Effector memory CD4-positive, alpha-beta T cell (primary cell): ENCODE data around the gene COLEC12.

ENCODE experiments used
- DNase-seq, 3 donors: peaks; one replicate each; pipeline ENCODE4 v3.0.0-alpha.2; 2020
- H3K27ac ChIP-seq: 2 replicates; pipeline ENCODE4 v1.7.0; 2013; ENCODE audit warnings: mild to moderate bottlenecking, low read length, moderate library complexity; ENCODE audit not compliant: insufficient read depth, poor library complexity, severe bottlenecking
- H3K27me3 ChIP-seq: replicated peaks from 2 replicates; pipeline ENCODE4 v1.7.0; 2013; ENCODE audit warnings: mild to moderate bottlenecking, low read length; ENCODE audit not compliant: insufficient read depth, control insufficient read depth, poor library complexity, severe bottlenecking
- H3K36me3 ChIP-seq: 2 replicates; pipeline ENCODE4 v1.7.0; 2013; ENCODE audit warnings: mild to moderate bottlenecking, low read length, moderate library complexity; ENCODE audit not compliant: control insufficient read depth, insufficient read depth
- H3K4me1 ChIP-seq: 2 replicates; pipeline ENCODE4 v1.7.0; 2013; ENCODE audit warnings: low read length, mild to moderate bottlenecking; ENCODE audit not compliant: control insufficient read depth, insufficient read depth, poor library complexity, severe bottlenecking
- H3K4me3 ChIP-seq: 2 replicates; pipeline ENCODE4 v1.7.0; 2013; ENCODE audit warnings: low read length, low read depth, mild to moderate bottlenecking; ENCODE audit not compliant: insufficient read depth, poor library complexity, severe bottlenecking
- H3K9me3 ChIP-seq: 2 replicates; pipeline ENCODE4 v1.7.0; 2013; ENCODE audit warnings: mild to moderate bottlenecking, low read length, moderate library complexity; ENCODE audit not compliant: control insufficient read depth

The COLEC12 gene

GRCh38 chr18:369224-370015 lies 131.1 kb downstream of the COLEC12 start:
- H3K4me1 ChIP-seq = no peaks in the 10 kb centered on the region
- no peaks in the 10 kb centered on the region for H3K36me3 ChIP-seq
- no peak for DNase-seq
- no peaks in the 10 kb centered on the region for H3K27me3 ChIP-seq
- H3K9me3 ChIP-seq = no peaks in the 10 kb centered on the region
- no peak overlapping the region for H3K27ac ChIP-seq
- no peak overlapping the region for H3K4me3 ChIP-seq

GRCh38 chr18:366466-367061 lies 133.9 kb downstream of the COLEC12 start:
- Histone ChIP-seq H3K36me3 (no peaks in the 10 kb centered on the region), H3K27ac (no peak overlapping the region), H3K4me1 (no peaks in the 10 kb centered on the region), H3K4me3 (no peak overlapping the region), H3K9me3 (no peaks in the 10 kb centered on the region), H3K27me3 (no peaks in the 10 kb centered on the region)
- no peak for DNase-seq

- no peak for DNase-seq
- Histone ChIP-seq H3K36me3 (no peaks in the 10 kb centered on the region), H3K4me3 (no peak overlapping the region), H3K27ac (no peak overlapping the region), H3K4me1 (no peaks in the 10 kb centered on the region), H3K9me3 (no peaks in the 10 kb centered on the region), H3K27me3 (no peaks in the 10 kb centered on the region)
These were observed 134.8 kb downstream of the COLEC12 start for GRCh38 chr18:365651-366050.

- Histone ChIP-seq H3K4me1 (no peaks in the 10 kb centered on the region), H3K4me3 (no peak overlapping the region), H3K9me3 (no peaks in the 10 kb centered on the region), H3K36me3 (no peaks in the 10 kb centered on the region), H3K27me3 (no peaks in the 10 kb centered on the region), H3K27ac (no peak overlapping the region)
- DNase-seq = no peak
These were observed 136.2 kb downstream of the COLEC12 start for GRCh38 chr18:364256-364826.

GRCh38 chr18:363301-364085 lies 137.0 kb downstream of the COLEC12 start:
- no peaks in the 10 kb centered on the region for H3K36me3 ChIP-seq
- DNase-seq = no peak
- no peaks in the 10 kb centered on the region for H3K9me3 ChIP-seq
- no peaks in the 10 kb centered on the region for H3K27me3 ChIP-seq
- H3K4me3 ChIP-seq = no peak overlapping the region
- no peak overlapping the region for H3K27ac ChIP-seq
- no peaks in the 10 kb centered on the region for H3K4me1 ChIP-seq

GRCh38 chr18:362311-363290 lies 137.9 kb downstream of the COLEC12 start:
- Histone ChIP-seq H3K27me3 (no peaks in the 10 kb centered on the region), H3K4me3 (no peak overlapping the region), H3K36me3 (no peaks in the 10 kb centered on the region), H3K4me1 (no peaks in the 10 kb centered on the region), H3K27ac (no peak overlapping the region), H3K9me3 (no peaks in the 10 kb centered on the region)
- DNase-seq = no peak

- H3K27me3 ChIP-seq = no peaks in the 10 kb centered on the region
- H3K36me3 ChIP-seq = no peaks in the 10 kb centered on the region
- H3K27ac ChIP-seq = no peak overlapping the region
- no peaks in the 10 kb centered on the region for H3K9me3 ChIP-seq
- no peak overlapping the region for H3K4me3 ChIP-seq
- DNase-seq = no peak
- no peaks in the 10 kb centered on the region for H3K4me1 ChIP-seq
These were observed 138.6 kb downstream of the COLEC12 start for GRCh38 chr18:361941-362310.

- no peaks in the 10 kb centered on the region for H3K27me3 ChIP-seq
- no peaks in the 10 kb centered on the region for H3K4me1 ChIP-seq
- H3K4me3 ChIP-seq = no peak overlapping the region
- no peaks in the 10 kb centered on the region for H3K9me3 ChIP-seq
- H3K36me3 ChIP-seq = no peaks in the 10 kb centered on the region
- no peak for DNase-seq
- H3K27ac ChIP-seq = no peak overlapping the region
These were observed 139.3 kb downstream of the COLEC12 start for GRCh38 chr18:361100-361732.

- Histone ChIP-seq H3K9me3 (no peaks in the 10 kb centered on the region), H3K36me3 (no peaks in the 10 kb centered on the region), H3K27me3 (no peaks in the 10 kb centered on the region), H3K27ac (no peak overlapping the region), H3K4me3 (no peak overlapping the region), H3K4me1 (no peaks in the 10 kb centered on the region)
- DNase-seq = no peak
These were observed 139.8 kb downstream of the COLEC12 start for GRCh38 chr18:360676-361075.
